AG09309 (cell line): ENCODE measurements around the gene KCNH2.

Source experiments
- DNase-seq: peaks from one replicate; pipeline ENCODE4 v3.0.0-alpha.2; 2010; ENCODE audit warnings: low read depth
- H3K4me3 ChIP-seq: 2 replicates; pipeline ENCODE4 v1.5.1; 2011; ENCODE audit warnings: mild to moderate bottlenecking, low read depth, low read length, moderate library complexity; ENCODE audit not compliant: control insufficient read depth
- CTCF ChIP-seq: IDR thresholded peaks from 2 replicates; pipeline ENCODE4 v1.5.1; 2011; ENCODE audit warnings: mild to moderate bottlenecking, low read depth, low read length, inconsistent platforms; ENCODE audit not compliant: insufficient read depth, control insufficient read depth; ENCODE audit errors: missing control alignments

KCNH2 gene

GRCh38 chr7:150952331-150953050 is 25.6 kb downstream of the KCNH2 start:
- H3K4me3 ChIP-seq = no peak overlapping the region
- DNase-seq = no peak
- no peak for TF ChIP-seq CTCF

- no peak for TF ChIP-seq CTCF
- no peak overlapping the region for H3K4me3 ChIP-seq
- no peak for DNase-seq
Measured at GRCh38 chr7:150951521-150951920, 26.6 kb downstream of the KCNH2 start.

GRCh38 chr7:150951181-150951520 is 27.0 kb downstream of the KCNH2 start:
- TF ChIP-seq CTCF = no peak
- H3K4me3 ChIP-seq = no peak overlapping the region
- DNase-seq = no peak

- DNase-seq = no peak
- no peak for TF ChIP-seq CTCF
- H3K4me3 ChIP-seq = no peak overlapping the region
Measured at GRCh38 chr7:150950496-150951180, 27.5 kb downstream of the KCNH2 start.

DNA sequence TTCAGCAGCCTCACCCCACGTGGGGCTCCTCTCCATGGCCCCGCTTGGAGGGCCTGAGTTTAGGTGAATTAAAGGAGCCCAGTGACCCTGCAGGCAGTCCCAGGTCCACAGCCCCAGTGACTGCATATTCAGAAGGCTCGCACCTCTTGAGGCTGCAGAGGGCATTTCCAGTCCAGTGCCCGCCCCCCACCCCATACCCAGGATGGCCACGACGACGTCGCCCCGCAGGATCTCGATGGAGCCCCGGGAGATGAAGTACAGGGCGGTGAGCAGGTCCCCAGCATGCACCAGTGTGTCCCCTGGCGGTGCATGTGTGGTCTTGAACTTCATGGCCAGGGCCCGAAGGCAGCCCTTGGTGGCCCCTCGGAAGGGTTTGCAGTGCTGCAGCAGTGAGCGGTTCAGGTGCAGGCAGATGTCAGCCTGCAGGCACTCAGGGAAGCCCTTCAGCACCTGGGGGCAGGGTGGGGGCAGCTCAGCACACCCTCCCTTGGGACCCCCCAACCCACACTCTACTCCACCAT is 28.1 kb downstream of the KCNH2 start:
- TF ChIP-seq CTCF = no peak
- H3K4me3 ChIP-seq = no peak overlapping the region
- DNase-seq = no peak

DNA sequence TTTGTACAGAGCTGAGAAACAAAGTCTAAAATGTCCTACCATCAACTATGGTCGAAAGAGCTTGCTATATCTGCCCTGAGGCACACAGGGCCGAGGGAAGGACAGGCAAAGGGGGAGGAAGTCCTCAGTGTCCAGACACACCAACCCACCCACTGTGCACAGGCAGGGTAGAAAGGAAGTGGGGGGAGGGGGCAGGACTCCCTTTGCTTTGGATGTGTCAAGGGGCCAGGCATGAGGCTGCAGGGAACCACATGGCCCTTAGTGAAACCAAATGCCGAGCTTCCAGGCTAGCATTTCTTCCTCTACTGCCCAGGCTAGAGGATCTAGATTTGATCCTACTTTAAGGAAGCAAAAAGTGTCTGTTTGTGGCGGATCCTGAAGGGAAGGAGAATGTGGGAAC is 28.6 kb downstream of the KCNH2 start:
- no peak overlapping the region for H3K4me3 ChIP-seq
- DNase-seq = no peak
- no peak for TF ChIP-seq CTCF
